ENCODE data around the gene ZSCAN5C.
"Not testable (repeated sequence)": the region's sequence is repeated elsewhere in the genome, so short reads cannot be mapped to it uniquely, and the experiment has no call there.

- TF ChIP-seq CTCF (IDR thresholded peaks at IDR 0.05); ZFX (IDR thresholded peaks at IDR 0.05; ENCODE audit: borderline replicate concordance): not testable (repeated sequence)
Observed at GRCh38 chr19:56176310-56176709, 25.8 kb upstream of the ZSCAN5C start.
